ENCODE results near the gene AGFG1. TPM values are rescaled to one million over a fixed set of nuclear protein-coding genes. Genes with fewer than 3 reads are reported as not detected.

The AGFG1 gene
- total RNA-seq, 1 experiment from 2014 or later: 86.1 TPM

DNA sequence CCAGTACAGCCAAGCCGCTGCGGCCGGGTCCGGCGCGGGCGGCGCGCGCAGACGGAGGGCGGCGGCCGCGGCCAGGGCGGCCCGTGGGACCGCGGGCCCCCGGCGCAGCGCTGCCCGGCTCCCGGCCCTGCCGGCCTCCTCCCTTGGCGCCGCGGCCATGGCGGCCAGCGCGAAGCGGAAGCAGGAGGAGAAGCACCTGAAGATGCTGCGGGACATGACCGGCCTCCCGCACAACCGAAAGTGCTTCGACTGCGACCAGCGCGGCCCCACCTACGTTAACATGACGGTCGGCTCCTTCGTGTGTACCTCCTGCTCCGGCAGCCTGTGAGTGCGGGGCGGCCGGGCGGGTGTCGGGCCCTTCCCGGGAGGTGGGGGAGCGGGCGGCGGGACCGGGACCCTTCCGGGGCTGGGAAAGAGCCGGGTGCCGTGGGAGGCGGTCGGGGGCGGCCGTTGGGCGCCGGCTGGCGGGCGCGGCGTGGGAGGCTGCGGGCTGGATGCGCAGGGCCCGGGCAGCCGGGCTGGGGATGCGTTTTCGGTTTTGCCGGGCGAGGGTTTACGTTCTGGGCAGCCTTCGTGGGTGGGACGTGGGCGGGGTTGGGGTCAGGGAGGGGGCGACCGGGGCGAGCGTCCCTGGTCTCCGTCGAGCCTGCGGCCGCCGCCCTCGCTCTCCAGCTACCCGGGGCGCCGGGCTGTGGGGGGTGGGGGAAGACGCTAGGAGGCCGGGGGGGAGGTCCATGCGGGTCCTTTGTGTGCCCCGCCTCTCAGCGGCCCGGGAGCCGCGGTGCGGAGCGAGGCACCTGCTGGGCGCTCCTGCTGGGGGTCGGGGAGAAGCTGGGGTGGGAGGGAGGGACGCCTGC, 537 bp downstream of the AGFG1 start:
- H3K27me3 Mint-ChIP-seq (ENCODE audit: insufficient read depth, unreplicated experiment): no peaks in the 10 kb centered on the region
- H3K9me3 Mint-ChIP-seq (ENCODE audit: unreplicated experiment): no peaks in the 10 kb centered on the region
- ChIA-PET POLR2A (interaction anchor here (0.6 to 5.4 kb wide), 8 partner anchors 10 to 342 kb away, joined by 3 to 42 read pairs (median 4); no protein-coding TSS in a partner anchor), CTCF (interaction anchor here (1.0 to 6.9 kb wide), 8 partner anchors 8 to 81 kb away, joined by 3 to 48 read pairs (median 7); no protein-coding TSS in a partner anchor)
- peak overlapping the region; percentile 79 for H3K27ac Mint-ChIP-seq (ENCODE audit: low read depth, unreplicated experiment)
- DNase-seq (ENCODE audit: unreplicated experiment): no peak
- H3K36me3 Mint-ChIP-seq (ENCODE audit: insufficient read depth, unreplicated experiment): no peaks in the 10 kb centered on the region
- intact Hi-C loops (cut with micrococcal nuclease): loop anchor here (2.0 to 10.0 kb wide), 3 partner anchors 66 to 1185 kb away; no protein-coding TSS in a partner anchor
- H3K4me3 Mint-ChIP-seq (ENCODE audit: unreplicated experiment): peak overlapping the region; percentile 89
- TF ChIP-seq, protein P1, sequence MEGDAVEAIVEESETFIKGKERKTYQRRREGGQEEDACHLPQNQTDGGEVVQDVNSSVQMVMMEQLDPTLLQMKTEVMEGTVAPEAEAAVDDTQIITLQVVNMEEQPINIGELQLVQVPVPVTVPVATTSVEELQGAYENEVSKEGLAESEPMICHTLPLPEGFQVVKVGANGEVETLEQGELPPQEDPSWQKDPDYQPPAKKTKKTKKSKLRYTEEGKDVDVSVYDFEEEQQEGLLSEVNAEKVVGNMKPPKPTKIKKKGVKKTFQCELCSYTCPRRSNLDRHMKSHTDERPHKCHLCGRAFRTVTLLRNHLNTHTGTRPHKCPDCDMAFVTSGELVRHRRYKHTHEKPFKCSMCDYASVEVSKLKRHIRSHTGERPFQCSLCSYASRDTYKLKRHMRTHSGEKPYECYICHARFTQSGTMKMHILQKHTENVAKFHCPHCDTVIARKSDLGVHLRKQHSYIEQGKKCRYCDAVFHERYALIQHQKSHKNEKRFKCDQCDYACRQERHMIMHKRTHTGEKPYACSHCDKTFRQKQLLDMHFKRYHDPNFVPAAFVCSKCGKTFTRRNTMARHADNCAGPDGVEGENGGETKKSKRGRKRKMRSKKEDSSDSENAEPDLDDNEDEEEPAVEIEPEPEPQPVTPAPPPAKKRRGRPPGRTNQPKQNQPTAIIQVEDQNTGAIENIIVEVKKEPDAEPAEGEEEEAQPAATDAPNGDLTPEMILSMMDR (IDR thresholded peaks at IDR 0.05; ENCODE audit: unreplicated experiment): no peak
- no TSS peak for BruUV-seq (replicated peaks)
- peaks cover 23% of the 10 kb centered on the region for H3K4me1 Mint-ChIP-seq (ENCODE audit: insufficient read depth, unreplicated experiment)

DNA sequence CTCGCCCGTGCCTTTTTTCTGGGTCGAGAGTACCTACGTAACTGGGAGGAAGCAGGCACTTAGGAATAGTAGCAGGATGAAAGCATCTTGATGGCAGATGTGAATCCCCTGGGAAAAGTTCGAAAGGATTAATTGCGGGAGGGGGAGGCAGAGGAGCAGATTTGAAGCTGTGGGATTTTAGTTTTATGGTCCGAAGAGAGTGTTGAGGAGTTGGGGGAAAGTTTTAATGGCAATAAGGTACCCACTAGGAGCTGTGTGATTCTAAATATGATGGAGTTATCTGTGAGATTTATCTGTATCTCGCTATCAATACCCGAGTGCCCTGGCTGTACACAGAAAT, 1.1 kb downstream of the AGFG1 start:
- POLR2A ChIA-PET: interaction anchor here (0.6 to 5.4 kb wide), 9 partner anchors 10 to 342 kb away, joined by 3 to 42 read pairs (median 3); no protein-coding TSS in a partner anchor
- DNase-seq (ENCODE audit: unreplicated experiment): no peak
- H3K27me3 Mint-ChIP-seq (ENCODE audit: insufficient read depth, unreplicated experiment): no peaks in the 10 kb centered on the region

DNA sequence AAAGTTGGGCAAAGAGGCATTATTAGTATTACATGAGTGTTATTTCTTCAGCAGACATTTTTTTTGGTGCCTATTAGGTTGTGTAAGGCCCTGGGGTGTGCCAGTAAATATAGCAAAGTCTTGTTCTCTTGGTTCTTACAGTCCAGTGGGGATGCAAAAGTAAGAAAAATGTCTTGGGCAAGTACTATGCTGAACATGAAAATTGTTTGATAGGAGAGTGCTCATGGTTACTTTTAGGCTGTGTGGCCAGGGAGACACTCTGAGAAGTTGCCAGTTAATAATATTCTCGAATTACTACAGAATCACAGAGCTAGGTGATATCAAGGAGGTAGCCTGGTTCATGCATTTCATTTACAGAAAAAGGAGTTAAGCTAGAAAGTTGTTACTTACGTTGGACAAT, 1.9 kb downstream of the AGFG1 start:
- H3K4me1 Mint-ChIP-seq (ENCODE audit: insufficient read depth, unreplicated experiment): peaks cover 23% of the 10 kb centered on the region
- CTCF ChIA-PET: interaction anchor here (0.6 to 6.9 kb wide), 4 partner anchors 10 to 67 kb away, joined by 3 to 48 read pairs (median 5); no protein-coding TSS in a partner anchor
- no peaks in the 10 kb centered on the region for H3K9me3 Mint-ChIP-seq (ENCODE audit: unreplicated experiment)
- intact Hi-C loops (cut with micrococcal nuclease): loop anchor here (2.0 to 10.0 kb wide), 3 partner anchors 67 to 1183 kb away; no protein-coding TSS in a partner anchor
- DNase-seq (ENCODE audit: unreplicated experiment): no peak
- H3K4me3 Mint-ChIP-seq (ENCODE audit: unreplicated experiment): peak overlapping the region; percentile 89
- no peaks in the 10 kb centered on the region for H3K27me3 Mint-ChIP-seq (ENCODE audit: insufficient read depth, unreplicated experiment)
- no TSS peak for BruUV-seq (replicated peaks)
- no peaks in the 10 kb centered on the region for H3K36me3 Mint-ChIP-seq (ENCODE audit: insufficient read depth, unreplicated experiment)
- peak overlapping the region; percentile 79 for H3K27ac Mint-ChIP-seq (ENCODE audit: low read depth, unreplicated experiment)
- POLR2A ChIA-PET: interaction anchor here (0.6 to 5.4 kb wide), 9 partner anchors 9 to 1796 kb away, joined by 3 to 42 read pairs (median 4); no protein-coding TSS in a partner anchor
- TF ChIP-seq, protein P1 (IDR thresholded peaks at IDR 0.05; ENCODE audit: unreplicated experiment): no peak

More for the DNA sequence above, 1.1 kb downstream of the AGFG1 start:
- peak overlapping the region; percentile 89 for H3K4me3 Mint-ChIP-seq (ENCODE audit: unreplicated experiment)
- H3K36me3 Mint-ChIP-seq (ENCODE audit: insufficient read depth, unreplicated experiment): no peaks in the 10 kb centered on the region
- BruUV-seq (replicated peaks): no TSS peak
- TF ChIP-seq, protein P1 (IDR thresholded peaks at IDR 0.05; ENCODE audit: unreplicated experiment): no peak
- peaks cover 23% of the 10 kb centered on the region for H3K4me1 Mint-ChIP-seq (ENCODE audit: insufficient read depth, unreplicated experiment)
- intact Hi-C loops (cut with micrococcal nuclease): loop anchor here (2.0 to 10.0 kb wide), 3 partner anchors 66 to 1184 kb away; no protein-coding TSS in a partner anchor
- peak overlapping the region; percentile 79 for H3K27ac Mint-ChIP-seq (ENCODE audit: low read depth, unreplicated experiment)
- no peaks in the 10 kb centered on the region for H3K9me3 Mint-ChIP-seq (ENCODE audit: unreplicated experiment)
- CTCF ChIA-PET: interaction anchor here (0.6 to 6.9 kb wide), 3 partner anchors 9 to 67 kb away, joined by 3 to 48 read pairs (median 7); no protein-coding TSS in a partner anchor

DNA sequence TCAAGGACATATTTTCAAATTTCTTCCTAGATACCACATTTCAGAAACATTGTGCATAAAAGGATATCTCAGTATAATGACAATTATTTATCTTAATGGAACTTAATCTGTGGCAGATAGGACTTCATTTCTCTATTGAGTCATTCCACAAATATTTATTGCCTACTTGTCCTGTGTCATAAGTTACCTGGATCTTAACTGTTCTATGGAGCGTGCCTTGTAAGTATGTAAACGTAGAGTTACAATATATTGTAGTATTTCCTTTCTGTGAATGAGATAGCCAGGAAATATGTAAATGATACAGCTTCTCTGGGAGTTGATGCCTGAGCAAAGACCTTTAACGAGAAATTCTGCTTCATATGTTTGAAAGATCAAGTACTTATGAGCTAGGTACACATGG, 2.5 kb downstream of the AGFG1 start:
- no peak for DNase-seq (ENCODE audit: unreplicated experiment)
- no peaks in the 10 kb centered on the region for H3K9me3 Mint-ChIP-seq (ENCODE audit: unreplicated experiment)

More for the DNA sequence above, 2.5 kb downstream of the AGFG1 start:
- ChIA-PET CTCF (interaction anchor here (0.6 to 6.9 kb wide), 7 partner anchors 10 to 292 kb away, joined by 3 to 48 read pairs (median 3); no protein-coding TSS in a partner anchor), POLR2A (interaction anchor here (0.7 to 5.4 kb wide), 5 partner anchors 15 to 68 kb away, joined by 3 to 42 read pairs (median 3); no protein-coding TSS in a partner anchor)
- Mint-ChIP-seq H3K27ac (ENCODE audit: low read depth, unreplicated experiment) (peak overlapping the region; percentile 4), H3K36me3 (ENCODE audit: insufficient read depth, unreplicated experiment) (no peaks in the 10 kb centered on the region), H3K27me3 (ENCODE audit: insufficient read depth, unreplicated experiment) (no peaks in the 10 kb centered on the region), H3K4me3 (ENCODE audit: unreplicated experiment) (peak overlapping the region; percentile 89), H3K4me1 (ENCODE audit: insufficient read depth, unreplicated experiment) (peaks cover 25% of the 10 kb centered on the region)
- intact Hi-C loops (cut with micrococcal nuclease): loop anchor here (5.0 to 10.0 kb wide), 2 partner anchors 80 to 1183 kb away; no protein-coding TSS in a partner anchor
- TF ChIP-seq, protein P1 (IDR thresholded peaks at IDR 0.05; ENCODE audit: unreplicated experiment): no peak
- no TSS peak for BruUV-seq (replicated peaks)

Data from MCF 10A (cell line).